HCT116 (cell line): ENCODE measurements around the gene TMEM116. TPM values are rescaled to one million over a fixed set of nuclear protein-coding genes. Genes with fewer than 3 reads are reported as not detected.

Source experiments
- ATAC-seq: fragments of 200-7000 bp; cut with Tn5 transposase; 2 replicates; pipeline ENCODE4 v1.9.1; 2020; ENCODE audit warnings: mild to moderate bottlenecking, moderate library complexity
- BruUV-seq: library from RNA; stranded (reverse); fragments of 400-500 nt; replicated peaks from 2 replicates; lab custom pipeline; 2021; lab: Mats Ljungman, UMichigan
- CTCF ChIA-PET: fragments of 300-600 bp; sonication (Branson Sonifier 250); formaldehyde crosslinking; loops from one replicate; lab custom pipeline; 2021; ENCODE audit warnings: antibody characterized with exemption; lab: Charles Lee
- POLR2A ChIA-PET: fragments of 300-600, 350-600 bp; sonication (Branson Sonifier 250); formaldehyde crosslinking; loops from one replicate; lab custom pipeline; 2021; ENCODE audit warnings: antibody characterized with exemption; lab: Charles Lee
- RAD21 ChIA-PET, 2 experiments: fragments of 300-600 bp; sonication (Branson Sonifier 250); formaldehyde crosslinking; loops; one replicate each; lab custom pipeline; 2023; ENCODE audit warnings: low total read pairs in 2 of 2; ENCODE audit not compliant: uncharacterized antibody in 2 of 2, unreplicated experiment in 2 of 2, low non-redundant PET in 1 of 2; lab: Charles Lee
- DNase-seq: peaks from one replicate; pipeline ENCODE4 v3.0.0-alpha.2; 2010; ENCODE audit warnings: low read depth, low spot score
- H2AFZ ChIP-seq: fragments of 200-600 bp; shearing (Covaris generic), sonication (generic); 2 replicates; pipeline ENCODE4 v1.6.1; 2017; ENCODE audit warnings: low read depth, mixed run types, mixed read lengths, antibody characterized with exemption, low read length; ENCODE audit not compliant: poor library complexity, severe bottlenecking
- H3K27ac ChIP-seq: 2 replicates; pipeline ENCODE4 v1.5.1; 2012; ENCODE audit warnings: low read depth, low read length
- H3K27me3 ChIP-seq: fragments of 200-600 bp; sonication (generic); 2 replicates; pipeline ENCODE4 v1.6.1; 2016; ENCODE audit warnings: mixed run types, low read length, mixed read lengths; ENCODE audit not compliant: insufficient read depth
- H3K36me3 ChIP-seq, 2 experiments: fragments of 200-500 bp in 1 of 2; fragments of 200-600 bp in 1 of 2; sonication (Bioruptor generic) in 1 of 2; sonication (generic) in 1 of 2; 2 replicates each; pipeline versions ENCODE4 v1.5.1 to v1.6.1; 2014 to 2016; ENCODE audit warnings: low read length in 2 of 2, inconsistent platforms in 1 of 2, mixed read lengths in 1 of 2, mixed run types in 1 of 2; ENCODE audit not compliant: insufficient read depth in 2 of 2, control insufficient read depth in 1 of 2
- H3K4me1 ChIP-seq, 2 experiments: fragments of 200-600 bp in 1 of 2; sonication (generic) in 1 of 2; 2 replicates each; pipeline versions ENCODE4 v1.5.1 to v1.6.1; 2012 to 2017; ENCODE audit warnings: low read length in 2 of 2, inconsistent platforms in 1 of 2, mild to moderate bottlenecking in 1 of 2, mixed read lengths in 1 of 2, mixed run types in 1 of 2, moderate library complexity in 1 of 2; ENCODE audit not compliant: insufficient read depth in 2 of 2, control insufficient read depth in 1 of 2
- H3K4me2 ChIP-seq: fragments of 200-600 bp; sonication (generic); 2 replicates; pipeline ENCODE4 v1.6.1; 2017; ENCODE audit warnings: mixed run types, low read length, mixed read lengths
- H3K4me3 ChIP-seq, 2 experiments: fragments of 200-600 bp in 1 of 2; sonication (generic) in 1 of 2; replicated peaks in 1 of 2; 2 replicates each; pipeline ENCODE4 v1.5.1; 2011 to 2016; ENCODE audit warnings: low read length in 2 of 2, control low read depth in 1 of 2, low read depth in 1 of 2, mild to moderate bottlenecking in 1 of 2, mixed read lengths in 1 of 2, mixed run types in 1 of 2
- H3K79me2 ChIP-seq: fragments of 200-600 bp; sonication (generic); 2 replicates; pipeline ENCODE4 v1.6.1; 2017; ENCODE audit warnings: mild to moderate bottlenecking, mixed run types, low read length, moderate library complexity, mixed read lengths; ENCODE audit not compliant: insufficient read depth
- H3K9ac ChIP-seq: fragments of 200-600 bp; sonication (generic); 2 replicates; pipeline ENCODE4 v1.6.1; 2016; ENCODE audit warnings: low read length, mixed read lengths
- H3K9me2 ChIP-seq: fragments of 200-600 bp; sonication (generic), shearing (Covaris generic); 2 replicates; pipeline ENCODE4 v1.6.1; 2017; ENCODE audit warnings: mixed run types, mild to moderate bottlenecking, moderate library complexity; ENCODE audit not compliant: insufficient read depth
- H3K9me3 ChIP-seq, 2 experiments: fragments of 200-500 bp in 1 of 2; fragments of 200-600 bp in 1 of 2; sonication (Bioruptor generic) in 1 of 2; sonication (generic) in 1 of 2; 2 replicates each; pipeline ENCODE4 v1.6.1; 2014 to 2017; ENCODE audit warnings: low read length in 2 of 2, mixed read lengths in 2 of 2, inconsistent platforms in 1 of 2, low read depth in 1 of 2, mild to moderate bottlenecking in 1 of 2, mixed run types in 1 of 2, moderate library complexity in 1 of 2; ENCODE audit not compliant: control insufficient read depth in 1 of 2, insufficient read depth in 1 of 2
- H4K20me1 ChIP-seq: fragments of 200-600 bp; sonication (generic), shearing (Covaris generic); 2 replicates; pipeline ENCODE4 v1.6.1; 2017; ENCODE audit warnings: mixed run types, mild to moderate bottlenecking, moderate library complexity; ENCODE audit not compliant: insufficient read depth
- ATF3 ChIP-seq: IDR thresholded peaks from 2 replicates; pipeline ENCODE4 v1.6.1; 2012
- CEBPB ChIP-seq: IDR thresholded peaks from 2 replicates; pipeline ENCODE4 v1.6.1; 2012; ENCODE audit warnings: low read depth
- CTCF ChIP-seq, 3 experiments: fragments of 200-600 bp in 1 of 3; sonication (generic) in 1 of 3; IDR thresholded peaks in 2 of 3; conservative IDR thresholded peaks in 1 of 3; 2 replicates each; pipeline ENCODE4 v1.5.1; 2012 to 2017; ENCODE audit warnings: low read depth in 2 of 3, low read length in 2 of 3, antibody characterized with exemption in 1 of 3, borderline replicate concordance in 1 of 3, control low read depth in 1 of 3, mild to moderate bottlenecking in 1 of 3, mixed read lengths in 1 of 3, mixed run types in 1 of 3, moderate library complexity in 1 of 3; ENCODE audit not compliant: insufficient read depth in 1 of 3
- EGR1 ChIP-seq: IDR thresholded peaks from 2 replicates; pipeline ENCODE4 v1.6.1; 2012; ENCODE audit warnings: low read depth
- EZH2phosphoT487 ChIP-seq: fragments of 200-600 bp; IDR thresholded peaks from 2 replicates; pipeline ENCODE4 v1.6.1; 2018; ENCODE audit warnings: antibody characterized with exemption, borderline replicate concordance
- JUND ChIP-seq: IDR thresholded peaks from 2 replicates; pipeline ENCODE4 v1.6.1; 2012
- RAD21 ChIP-seq: IDR thresholded peaks from 2 replicates; pipeline ENCODE4 v1.6.1; 2012; ENCODE audit warnings: low read depth, mild to moderate bottlenecking
- SIN3A ChIP-seq: IDR thresholded peaks from 2 replicates; pipeline ENCODE4 v1.6.1; 2012; ENCODE audit warnings: low read depth
- ZFX ChIP-seq: fragments of 450-650 bp; IDR thresholded peaks from 2 replicates; pipeline ENCODE4 v1.6.1; 2017
- ZNF274 ChIP-seq: fragments of 200-500 bp; sonication (Bioruptor generic); IDR thresholded peaks from 2 replicates; pipeline ENCODE4 v1.6.1; 2014; ENCODE audit warnings: mild to moderate bottlenecking, low read depth, low read length, inconsistent platforms
- intact Hi-C: fragments of 100-400 bp; cut with micrococcal nuclease; formaldehyde crosslinking; loops from 2 replicates; pipeline ENCODE4 v1.10.0; 2022
- total RNA-seq: library from RNA; stranded (reverse); gene quantifications from one replicate; pipeline ENCODE4 v1.2.1, GENCODE V29; 2021; ENCODE audit not compliant: unreplicated experiment

Gene TMEM116
- total RNA-seq, 1 experiment from 2014 or later, result 6.8 TPM

- H3K4me1 ChIP-seq, result no peaks in the 10 kb centered on the region
- H3K79me2 ChIP-seq, result no peaks in the 10 kb centered on the region
- H3K9ac ChIP-seq, result no peak overlapping the region
- no peaks in the 10 kb centered on the region for H3K36me3 ChIP-seq
- DNase-seq (no peak), ATAC-seq (no peak)
- H3K27ac ChIP-seq, result no peak overlapping the region
- H3K9me2 ChIP-seq, result no peaks in the 10 kb centered on the region
- no peaks in the 10 kb centered on the region for H4K20me1 ChIP-seq
- no peak overlapping the region for H2AFZ ChIP-seq
- intact Hi-C loops, result no loop called here
- no peaks in the 10 kb centered on the region for H3K27me3 ChIP-seq
- ChIA-PET CTCF (no interaction called here), RAD21 (no interaction called here), POLR2A (no interaction called here)
- TF ChIP-seq ZNF274 (no peak), EZH2phosphoT487 (no peak), CTCF (IDR thresholded peaks at IDR 0.05 in 2 of 3, conservative IDR thresholded peaks at IDR 0.05 in 1 of 3; ENCODE audit: borderline replicate concordance in 1 of 3, insufficient read depth in 1 of 3, low read depth in 2 of 3, low read length in 2 of 3) (no peak), SIN3A (no peak), EGR1 (no peak), ZFX (no peak), JUND (no peak), CEBPB (peak; percentile 38; the same call in 1 of the 2 replicates), ATF3 (no peak)
- no peaks in the 10 kb centered on the region for H3K9me3 ChIP-seq
- no peak overlapping the region for H3K4me2 ChIP-seq
- BruUV-seq, result no TSS peak
- no peak overlapping the region for H3K4me3 ChIP-seq
These were observed 28.1 kb downstream of the TMEM116 start for GRCh38 chr12:111984820-111985219.

GRCh38 chr12:111981987-111982386 lies 31.0 kb downstream of the TMEM116 start:
- Histone ChIP-seq H3K27ac (no peak overlapping the region), H3K27me3 (no peaks in the 10 kb centered on the region)
- TF ChIP-seq RAD21, result no peak
- TF ChIP-seq, all 23 proteins: peak for 0
- ChIA-PET RAD21 (no interaction called here), CTCF (no interaction called here), POLR2A (no interaction called here)
- intact Hi-C loops, result no loop called here
- H3K4me1 ChIP-seq, result no peaks in the 10 kb centered on the region
- H3K4me3 ChIP-seq, result no peak overlapping the region
- H3K4me2 ChIP-seq, result no peak overlapping the region
- H3K9me2 ChIP-seq, result no peaks in the 10 kb centered on the region
- no peak overlapping the region for H2AFZ ChIP-seq
- no peak for ATAC-seq
- H3K36me3 ChIP-seq, result no peaks in the 10 kb centered on the region
- no peak for DNase-seq
- no TSS peak for BruUV-seq
- H3K9ac ChIP-seq, result no peak overlapping the region
- H4K20me1 ChIP-seq, result no peaks in the 10 kb centered on the region
- no peaks in the 10 kb centered on the region for H3K9me3 ChIP-seq
- H3K79me2 ChIP-seq, result no peaks in the 10 kb centered on the region
